CD4-positive, CD25-positive, alpha-beta regulatory T cell (primary cell): ENCODE data around the gene OR51E2. TPM values are rescaled to one million over a fixed set of nuclear protein-coding genes. Genes with fewer than 3 reads are reported as not detected.

Source experiments
- ATAC-seq, 2 donors: fragments of 150-1000 bp; cut with Tn5 transposase; one replicate each; pipeline ENCODE4 v1.10.0; 2021; ENCODE audit warnings: low read depth in 2 of 2, moderate number of reproducible peaks in 2 of 2, moderate library complexity in 1 of 2
- DNase-seq, 3 donors: peaks; one replicate each; pipeline versions ENCODE4 v3.0.0 to v3.0.0-alpha.2; 2012 to 2022; ENCODE audit warnings: mixed read lengths in 1 of 3
- H3K27ac ChIP-seq: one replicate; pipeline ENCODE4 v1.7.0; 2013; ENCODE audit warnings: mild to moderate bottlenecking, low read length; ENCODE audit not compliant: insufficient read depth, poor library complexity, severe bottlenecking
- H3K27me3 ChIP-seq: one replicate; pipeline ENCODE4 v1.7.0; 2013; ENCODE audit warnings: low read length; ENCODE audit not compliant: control insufficient read depth, insufficient read depth
- H3K36me3 ChIP-seq: one replicate; pipeline ENCODE4 v1.7.0; 2013; ENCODE audit warnings: mild to moderate bottlenecking, low read length, moderate library complexity; ENCODE audit not compliant: control insufficient read depth, insufficient read depth
- H3K4me1 ChIP-seq: 2 replicates; pipeline ENCODE4 v1.7.0; 2013; ENCODE audit warnings: mild to moderate bottlenecking, low read length; ENCODE audit not compliant: insufficient read depth, control insufficient read depth, poor library complexity, severe bottlenecking
- H3K4me3 ChIP-seq: one replicate; pipeline ENCODE4 v1.7.0; 2013; ENCODE audit warnings: low read depth, mild to moderate bottlenecking, low read length, moderate library complexity
- H3K9me3 ChIP-seq, 2 experiments: 1 replicate in 1 of 2; 2 replicates in 1 of 2; pipeline ENCODE4 v1.7.0; 2013; ENCODE audit warnings: low read length in 2 of 2, mild to moderate bottlenecking in 1 of 2, moderate library complexity in 1 of 2; ENCODE audit not compliant: control insufficient read depth in 2 of 2
- H3K27ac Mint-ChIP-seq, 3 donors: one replicate each; pipeline ENCODE4 v1.8.0; 2020 to 2022; ENCODE audit warnings: mild to moderate bottlenecking in 3 of 3, mixed read lengths in 3 of 3, moderate library complexity in 2 of 3
- H3K27me3 Mint-ChIP-seq: one replicate; pipeline ENCODE4 v1.8.0; 2022; ENCODE audit warnings: mild to moderate bottlenecking, mixed read lengths
- H3K36me3 Mint-ChIP-seq: one replicate; pipeline ENCODE4 v1.8.0; 2020; ENCODE audit warnings: mixed read lengths
- H3K4me1 Mint-ChIP-seq, 4 donors: one replicate each; pipeline ENCODE4 v1.8.0; 2020 to 2022; ENCODE audit warnings: mixed read lengths in 4 of 4, mild to moderate bottlenecking in 1 of 4
- H3K4me3 Mint-ChIP-seq, 4 donors: one replicate each; pipeline ENCODE4 v1.8.0; 2020 to 2022; ENCODE audit warnings: mild to moderate bottlenecking in 4 of 4, mixed read lengths in 4 of 4, moderate library complexity in 3 of 4
- H3K9me3 Mint-ChIP-seq, 7 donors: one replicate each; pipeline ENCODE4 v1.8.0; 2020 to 2022; ENCODE audit warnings: mixed read lengths in 7 of 7, mild to moderate bottlenecking in 3 of 7, moderate library complexity in 2 of 7
- polyA plus RNA-seq, 4 donors: library from polyadenylated mRNA; unstranded; fragments of 300-500 nt; fragmentation: Illumina TruSeq; gene quantifications; one replicate each; pipeline ENCODE4 v1.2.3, GENCODE V29; 2021
- total RNA-seq: library from RNA; stranded (reverse); gene quantifications from one replicate; pipeline ENCODE4 v1.2.3, GENCODE V29; 2022

OR51E2 gene
- total and polyA plus RNA-seq, 5 donors from 2014 or later: not detected

DNA sequence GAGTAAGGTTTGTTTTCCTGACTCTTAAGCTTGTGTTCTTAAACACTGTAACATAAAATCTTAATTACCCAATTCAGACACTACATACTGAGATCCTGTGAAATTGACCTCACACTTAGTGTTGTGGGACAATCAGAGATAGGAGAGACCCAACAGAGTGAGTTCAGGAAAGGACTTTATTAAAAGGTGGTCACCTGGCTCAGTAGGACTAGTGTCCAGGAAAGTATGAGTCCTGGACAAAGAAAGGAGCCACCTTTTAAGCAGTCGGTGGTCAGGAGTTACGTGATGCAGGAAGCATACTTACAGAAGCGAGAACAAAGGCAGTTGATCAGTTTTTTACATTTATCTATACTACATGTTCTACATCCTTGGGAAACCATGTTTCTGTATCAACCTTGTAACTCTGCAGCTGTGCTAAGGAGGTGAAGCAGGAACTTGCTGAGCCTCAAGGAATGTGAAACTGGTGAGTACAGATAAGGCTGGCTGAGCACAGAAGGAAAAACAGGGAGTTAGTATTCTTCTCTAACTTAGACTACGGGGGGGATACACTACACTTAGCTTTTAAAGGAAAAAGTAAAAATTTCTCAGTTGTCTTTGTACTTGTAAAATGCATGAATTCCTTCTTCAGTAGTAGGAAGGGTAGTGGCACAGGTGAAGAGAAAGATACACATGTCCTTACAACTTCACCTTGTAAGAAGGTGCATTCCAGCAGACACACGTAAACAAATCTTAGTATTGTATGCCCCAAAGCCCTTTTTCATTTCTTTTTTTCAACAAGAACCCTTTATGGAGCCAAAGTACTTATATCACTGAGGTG, 38.8 kb downstream of the OR51E2 start:
- no peaks in the 10 kb centered on the region for H3K36me3 ChIP-seq
- H3K27me3 Mint-ChIP-seq: peaks cover 4% of the 10 kb centered on the region
- ATAC-seq: no peak
- no peaks in the 10 kb centered on the region for H3K9me3 Mint-ChIP-seq
- no peak for DNase-seq
- H3K4me3 ChIP-seq: no peak overlapping the region
- no peak overlapping the region for H3K27ac Mint-ChIP-seq
- H3K4me1 ChIP-seq: no peaks in the 10 kb centered on the region
- no peak overlapping the region for H3K27ac ChIP-seq
- no peaks in the 10 kb centered on the region for H3K36me3 Mint-ChIP-seq
- no peaks in the 10 kb centered on the region for H3K9me3 ChIP-seq
- H3K27me3 ChIP-seq: no peaks in the 10 kb centered on the region
- no peaks in the 10 kb centered on the region for H3K4me1 Mint-ChIP-seq
- H3K4me3 Mint-ChIP-seq: no peak overlapping the region

GRCh38 chr11:4654635-4655369, 42.9 kb downstream of the OR51E2 start:
- Histone ChIP-seq H3K4me1 (no peaks in the 10 kb centered on the region), H3K4me3 (no peak overlapping the region), H3K36me3 (no peaks in the 10 kb centered on the region), H3K9me3 (no peaks in the 10 kb centered on the region), H3K27me3 (no peaks in the 10 kb centered on the region), H3K27ac (no peak overlapping the region)
- no peak for DNase-seq
- H3K9me3 Mint-ChIP-seq: peaks cover 0 to 4% (median 0%) of the 10 kb centered on the region in 7 donors
- no peaks in the 10 kb centered on the region for H3K27me3 Mint-ChIP-seq
- ATAC-seq: no peak
- no peak overlapping the region for H3K4me3 Mint-ChIP-seq
- no peak overlapping the region for H3K27ac Mint-ChIP-seq
- no peaks in the 10 kb centered on the region for H3K4me1 Mint-ChIP-seq
- no peaks in the 10 kb centered on the region for H3K36me3 Mint-ChIP-seq

- no peaks in the 10 kb centered on the region for H3K36me3 ChIP-seq
These were observed 49.9 kb downstream of the OR51E2 start for GRCh38 chr11:4647766-4648165.

GRCh38 chr11:4645974-4646373, 51.7 kb downstream of the OR51E2 start:
- Histone ChIP-seq H3K27ac (no peak overlapping the region), H3K4me3 (no peak overlapping the region), H3K36me3 (no peaks in the 10 kb centered on the region), H3K27me3 (no peaks in the 10 kb centered on the region), H3K4me1 (no peaks in the 10 kb centered on the region), H3K9me3 (no peaks in the 10 kb centered on the region)
- Mint-ChIP-seq H3K4me1 (no peaks in the 10 kb centered on the region), H3K27me3 (no peaks in the 10 kb centered on the region), H3K36me3 (no peaks in the 10 kb centered on the region), H3K4me3 (no peak overlapping the region), H3K9me3 (peaks cover 0 to 1% (median 0%) of the 10 kb centered on the region in 7 donors), H3K27ac (no peak overlapping the region)
- ATAC-seq (no peak), DNase-seq (no peak)

More at GRCh38 chr11:4647766-4648165, 49.9 kb downstream of the OR51E2 start:
- H3K4me1 Mint-ChIP-seq: no peaks in the 10 kb centered on the region
- Histone ChIP-seq H3K4me1 (no peaks in the 10 kb centered on the region), H3K27me3 (no peaks in the 10 kb centered on the region), H3K9me3 (no peaks in the 10 kb centered on the region), H3K27ac (no peak overlapping the region), H3K4me3 (no peak overlapping the region)
- DNase-seq (no peak), ATAC-seq (no peak)
- H3K36me3 Mint-ChIP-seq: no peaks in the 10 kb centered on the region
- no peaks in the 10 kb centered on the region for H3K27me3 Mint-ChIP-seq
- H3K4me3 Mint-ChIP-seq: no peak overlapping the region
- H3K27ac Mint-ChIP-seq: no peak overlapping the region
- peaks cover 0 to 1% (median 0%) of the 10 kb centered on the region in 7 donors for H3K9me3 Mint-ChIP-seq

GRCh38 chr11:4644233-4644632, 53.4 kb downstream of the OR51E2 start:
- Mint-ChIP-seq H3K4me3 (no peak overlapping the region), H3K27me3 (no peaks in the 10 kb centered on the region), H3K27ac (no peak overlapping the region), H3K4me1 (peaks cover 0 to 3% (median 0%) of the 10 kb centered on the region in 4 donors), H3K36me3 (no peaks in the 10 kb centered on the region), H3K9me3 (peaks cover 0 to 1% (median 0%) of the 10 kb centered on the region in 7 donors)
- Histone ChIP-seq H3K4me1 (no peaks in the 10 kb centered on the region), H3K4me3 (no peak overlapping the region), H3K36me3 (no peaks in the 10 kb centered on the region), H3K27ac (no peak overlapping the region), H3K27me3 (no peaks in the 10 kb centered on the region), H3K9me3 (no peaks in the 10 kb centered on the region)
- peak in 1 of 2 donors; percentile 28 for ATAC-seq
- DNase-seq: no peak

- Histone ChIP-seq H3K36me3 (no peaks in the 10 kb centered on the region), H3K27ac (no peak within 1 kb of the TSS), H3K27me3 (no peaks in the 10 kb centered on the region), H3K4me1 (no peaks in the 10 kb centered on the region), H3K4me3 (no peak within 1 kb of the TSS), H3K9me3 (no peaks in the 10 kb centered on the region)
- Mint-ChIP-seq H3K9me3 (no peaks in the 10 kb centered on the region), H3K4me3 (no peak within 1 kb of the TSS), H3K27me3 (no peaks in the 10 kb centered on the region), H3K27ac (peak within 1 kb of the TSS in 1 of 3 donors; percentile 28), H3K4me1 (peaks cover 0 to 3% (median 0%) of the 10 kb centered on the region in 4 donors), H3K36me3 (no peaks in the 10 kb centered on the region)
- DNase-seq (no peak), ATAC-seq (no peak)
These were observed 54.0 kb downstream of the OR51E2 start, which contains the start of gene OR51E1 for GRCh38 chr11:4643682-4644081. Gene OR51E1 (plus strand): TSS chr11:4643982. CDS start chr11:4652527, 8,545 bp downstream.

DNA sequence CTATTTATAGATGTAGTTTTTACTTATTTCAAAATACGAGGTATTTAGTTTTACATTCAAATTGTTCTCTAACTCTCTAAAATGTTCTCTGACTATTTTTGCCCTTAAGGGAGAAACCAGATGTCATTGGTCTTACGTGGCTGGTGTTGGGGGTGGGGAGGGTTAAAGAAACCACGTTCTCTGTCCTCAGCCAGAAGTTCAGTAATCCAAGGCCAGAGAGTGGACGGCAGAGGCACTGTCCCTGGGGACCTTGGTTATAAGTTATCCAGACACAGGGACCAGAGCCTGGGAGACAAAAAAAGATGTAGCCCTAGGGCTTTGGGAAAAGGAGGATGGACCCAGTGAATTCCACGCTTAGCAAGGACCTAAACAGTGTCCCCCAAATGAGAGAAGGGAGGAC, 54.6 kb downstream of the OR51E2 start:
- H3K4me1 Mint-ChIP-seq: peaks cover 0 to 3% (median 0%) of the 10 kb centered on the region in 4 donors
- no peaks in the 10 kb centered on the region for H3K27me3 Mint-ChIP-seq
- H3K27ac Mint-ChIP-seq: no peak overlapping the region
- Histone ChIP-seq H3K36me3 (no peaks in the 10 kb centered on the region), H3K27me3 (no peaks in the 10 kb centered on the region), H3K4me3 (no peak overlapping the region), H3K9me3 (no peaks in the 10 kb centered on the region), H3K27ac (no peak overlapping the region), H3K4me1 (no peaks in the 10 kb centered on the region)
- ATAC-seq (no peak), DNase-seq (no peak)
- no peaks in the 10 kb centered on the region for H3K36me3 Mint-ChIP-seq
- no peaks in the 10 kb centered on the region for H3K9me3 Mint-ChIP-seq
- H3K4me3 Mint-ChIP-seq: no peak overlapping the region
